Dermis blood vessel endothelial cell (primary cell): Measurements from ENCODE around the gene PLGLB2. TPM values are rescaled to one million over a fixed set of nuclear protein-coding genes. Genes with fewer than 3 reads are reported as not detected.
"Not testable (repeated sequence)": the region's sequence is repeated elsewhere in the genome, so short reads cannot be mapped to it uniquely, and the experiment has no call there.

Source experiments
- DNase-seq: peaks from one replicate; pipeline ENCODE4 v3.0.0; 2010
- total RNA-seq: library from RNA; depleted of rRNA; stranded (reverse); fragments of >200 nt; gene quantifications from 2 replicates; pipeline ENCODE4 v1.2.3, GENCODE V29; 2014

The PLGLB2 gene
- 0.65 and 1.7 TPM in 2 replicates for total RNA-seq

DNA sequence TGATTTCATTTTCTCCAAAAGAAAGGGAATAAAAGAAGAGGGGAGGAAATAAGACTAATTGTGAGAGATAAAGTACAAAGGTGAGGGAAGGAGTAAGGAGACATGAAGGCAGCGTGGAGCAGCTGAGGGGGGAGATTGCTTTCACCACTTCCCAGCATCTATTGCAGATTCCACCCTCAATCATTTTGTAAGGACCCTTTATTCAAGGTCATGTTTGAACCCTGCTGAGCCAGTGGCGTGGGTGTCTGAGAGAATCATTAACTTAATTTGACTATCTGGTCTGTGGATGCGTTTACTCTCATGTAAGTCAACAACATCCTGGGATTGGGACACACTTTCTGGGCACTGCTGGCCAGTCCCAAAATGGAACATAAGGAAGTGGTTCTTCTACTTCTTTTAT lies at the start of gene PLGLB2:
Gene PLGLB2 (plus strand): TSS at position 297 of the 400 bp plus-strand sequence. CDS start 67 bp downstream, at position 364.
- not testable (repeated sequence) for DNase-seq

GRCh38 chr2:87704572-87705323 lies 43.1 kb upstream of the PLGLB2 start:
- not testable (repeated sequence) for DNase-seq

DNA sequence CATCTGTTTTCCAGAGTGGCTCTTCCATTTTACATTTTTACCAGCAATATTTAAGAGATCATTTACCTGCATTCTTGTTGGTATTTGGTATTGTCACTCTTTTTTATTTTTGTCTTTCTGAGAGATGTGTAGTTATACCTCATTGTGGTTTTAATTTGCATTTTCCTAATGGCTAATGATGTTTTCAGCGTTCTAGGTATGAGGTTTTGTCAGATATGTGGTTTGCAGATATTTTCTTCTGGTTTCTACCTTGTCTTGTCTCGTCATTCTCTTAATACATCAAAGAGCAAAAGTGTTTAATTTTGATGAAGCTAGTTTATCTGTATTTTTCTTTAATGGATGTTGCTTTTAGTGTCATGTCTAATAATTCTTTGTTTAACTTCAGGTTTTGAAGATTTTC lies 39.5 kb upstream of the PLGLB2 start:
- not testable (repeated sequence) for DNase-seq

DNA sequence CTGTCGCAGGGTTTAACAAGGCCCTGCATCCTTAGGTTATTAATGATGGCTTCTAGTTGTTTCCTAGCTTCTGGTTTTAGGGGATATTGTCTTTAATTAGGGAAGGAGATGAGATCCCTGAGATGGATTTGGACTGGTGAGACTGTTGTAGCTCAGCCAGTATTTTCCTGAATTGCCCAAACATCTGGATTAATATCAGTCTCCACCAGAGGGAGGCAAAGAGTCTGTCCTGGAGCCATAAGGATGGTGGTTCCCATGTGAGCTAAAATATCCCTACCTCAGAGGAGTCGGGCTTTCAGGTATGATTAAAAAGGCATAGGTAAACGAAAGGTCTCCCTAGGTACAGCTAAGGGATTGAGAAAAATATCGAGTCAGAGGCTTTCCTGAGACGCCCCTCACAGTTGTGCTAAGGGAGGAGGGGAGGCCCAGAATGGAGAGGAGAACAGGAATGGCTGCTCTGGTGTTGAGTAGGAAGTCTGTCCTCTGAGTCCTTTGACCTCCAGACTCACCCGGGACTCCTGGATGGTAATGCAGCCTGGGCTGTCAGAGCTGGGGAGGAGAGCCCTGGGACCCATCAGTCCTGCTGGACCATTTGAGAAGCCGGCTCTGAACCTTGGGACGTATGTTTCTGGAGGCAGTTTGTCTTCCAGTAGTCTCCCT lies 19.8 kb upstream of the PLGLB2 start:
- not testable (repeated sequence) for DNase-seq

DNA sequence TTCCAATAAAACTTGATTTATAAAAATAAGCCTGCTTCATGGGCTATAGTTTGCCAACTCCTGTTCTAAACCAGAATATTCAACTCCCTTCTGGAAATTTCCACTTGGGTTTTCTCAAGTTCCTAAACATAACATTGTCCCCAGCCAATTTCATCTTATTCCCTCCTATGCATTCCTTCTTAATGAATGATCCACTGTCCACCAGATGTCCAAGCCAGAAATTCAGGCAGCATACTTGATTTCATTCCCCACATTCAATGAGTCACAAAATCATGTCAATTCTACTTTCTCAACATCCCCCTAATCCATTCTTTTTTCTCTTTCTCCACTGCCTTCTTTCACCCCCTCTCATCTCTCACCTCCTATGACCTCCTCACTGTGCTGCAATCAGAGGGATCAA lies 7.0 kb upstream of the PLGLB2 start:
- DNase-seq: not testable (repeated sequence)

DNA sequence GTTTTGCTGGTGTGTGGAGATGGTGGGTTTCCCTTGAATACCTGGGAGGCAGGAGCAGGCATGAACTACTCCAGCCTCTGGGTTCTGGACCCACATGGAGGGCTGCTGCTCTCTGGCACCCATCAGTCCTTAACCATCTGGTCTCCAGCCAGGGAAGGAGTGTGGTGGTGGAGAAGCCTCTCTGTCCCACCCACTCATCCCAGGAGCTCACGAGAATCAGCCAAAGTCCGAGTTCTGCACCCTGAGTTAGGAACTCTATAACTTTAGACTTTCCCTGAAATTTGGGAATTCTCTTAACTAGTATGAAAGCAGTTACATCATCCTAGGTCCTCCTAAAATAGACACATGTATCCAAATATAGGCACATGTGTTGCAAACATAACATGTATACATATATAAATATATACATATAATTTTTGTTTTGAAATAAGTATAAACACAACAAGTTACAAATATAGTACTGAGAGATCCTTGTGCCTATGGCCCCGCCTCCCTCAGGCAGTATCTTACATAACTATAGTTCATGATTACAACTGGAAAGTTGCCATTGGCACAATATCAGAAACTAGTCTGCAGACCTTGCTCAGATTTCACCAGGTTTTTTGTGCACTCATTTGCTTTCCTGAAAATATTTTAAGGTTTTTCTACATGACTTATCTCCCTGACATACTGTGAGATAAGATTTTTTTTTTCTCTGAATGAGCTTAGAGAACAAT lies 5.3 kb upstream of the PLGLB2 start:
- not testable (repeated sequence) for DNase-seq

DNA sequence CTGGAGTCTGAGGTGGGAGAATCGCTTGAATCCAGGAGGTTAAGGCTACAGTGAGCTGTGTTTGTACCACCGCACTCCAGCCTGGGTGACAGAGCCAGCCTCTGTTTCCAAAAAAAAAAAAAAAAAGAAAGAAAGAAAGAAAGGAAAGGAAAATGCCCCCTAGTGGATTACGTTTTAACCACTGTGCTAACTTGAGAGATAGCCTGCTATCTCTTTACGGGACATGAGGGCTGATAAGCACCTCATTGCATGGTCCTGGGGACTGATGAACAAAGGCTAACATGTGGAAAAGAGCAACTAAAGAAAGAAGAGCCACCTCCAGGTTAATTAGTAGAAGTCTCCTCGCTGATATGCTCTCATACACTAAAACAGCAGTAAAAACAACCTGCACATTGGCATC lies 4.2 kb upstream of the PLGLB2 start:
- not testable (repeated sequence) for DNase-seq

DNA sequence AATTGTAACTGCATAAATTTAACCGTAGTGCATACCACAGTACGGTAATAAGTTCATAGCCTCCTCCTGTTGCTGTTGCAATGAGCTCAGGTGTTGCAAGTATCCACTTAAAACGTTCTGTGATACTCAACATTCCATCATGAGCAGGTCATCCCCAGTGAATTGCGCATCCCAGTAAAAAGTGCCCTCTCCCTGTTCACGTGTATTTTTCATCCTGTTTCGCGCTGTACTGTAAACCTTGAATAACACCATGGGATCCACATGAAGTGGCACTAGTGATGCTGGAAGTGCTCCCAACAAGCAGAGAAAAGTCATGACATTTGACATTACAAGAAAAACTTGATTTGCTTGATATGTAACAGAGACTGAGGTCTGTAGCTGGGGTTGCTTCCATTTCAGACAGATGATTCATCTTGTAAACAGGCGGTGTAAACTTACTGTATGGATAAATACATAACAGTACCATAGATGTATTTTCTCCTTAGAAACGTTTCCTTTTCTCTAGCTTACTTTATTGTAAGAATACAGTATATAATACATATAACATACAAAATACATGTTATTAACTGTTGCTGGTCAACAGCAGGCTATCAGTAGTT lies 2.4 kb upstream of the PLGLB2 start:
- DNase-seq: not testable (repeated sequence)

DNA sequence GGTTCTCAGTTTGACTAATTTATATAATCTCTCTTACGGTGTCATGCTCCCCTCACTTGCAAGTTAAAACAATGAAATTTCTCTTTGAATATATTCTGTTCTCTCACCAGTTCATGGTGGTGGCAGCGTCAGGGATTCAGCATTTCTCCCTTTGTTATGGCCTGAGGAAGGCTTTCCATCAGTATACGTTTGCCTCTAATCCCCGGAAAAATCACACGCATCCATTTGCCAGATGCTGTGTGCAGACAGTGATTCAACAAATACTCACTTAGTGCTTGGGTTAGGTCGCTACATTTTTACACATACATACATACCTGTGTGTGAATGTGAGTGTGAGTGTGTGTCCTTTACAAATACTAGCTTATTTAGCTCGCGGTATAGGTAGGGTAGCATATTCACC lies 637 bp downstream of the PLGLB2 start:
- DNase-seq: not testable (repeated sequence)

- not testable (repeated sequence) for DNase-seq
Measured at GRCh38 chr2:87750560-87750959, 2.7 kb downstream of the PLGLB2 start.

DNA sequence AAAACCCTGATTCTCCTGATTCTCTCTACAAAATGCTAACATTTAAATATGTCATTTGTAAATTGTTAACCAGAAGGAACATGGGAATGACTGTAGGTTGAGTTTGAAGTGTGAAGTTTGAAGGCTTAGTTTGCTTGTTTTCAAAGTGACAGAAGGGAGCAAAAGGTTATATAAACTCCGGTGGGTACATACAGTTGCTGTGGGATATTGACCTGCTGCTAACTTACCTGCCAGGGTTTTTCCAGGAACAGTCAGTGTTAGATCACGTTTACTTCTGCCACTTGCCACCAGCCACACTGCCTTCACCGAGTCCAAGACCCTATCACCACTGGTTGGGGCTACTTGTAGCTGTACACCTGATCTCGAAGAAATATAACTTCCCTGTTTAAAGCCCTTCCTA lies 6.9 kb downstream of the PLGLB2 start:
- DNase-seq: not testable (repeated sequence)

Other genes starting within 250 kb of the PLGLB2 start
- gene RGPD2, start 77.7 kb downstream of the PLGLB2 start, total RNA-seq: 3.4 and 6.5 TPM in 2 replicates